Breast epithelium (tissue), 3 donors: ENCODE data around the gene SERBP1.

Experiments
- POLR2AphosphoS5 ChIP-seq, 3 donors: sonication (generic); formaldehyde crosslinking; IDR thresholded peaks; one replicate each; pipeline ENCODE4 v1.6.1; 2017; ENCODE audit warnings: antibody characterized with exemption in 3 of 3
- TF ChIP-seq, protein P1 (sequence below), 3 donors: fragments of 450-650 bp; IDR thresholded peaks; one replicate each; pipeline ENCODE4 v1.5.1; 2016 to 2017; ENCODE audit warnings: antibody characterized with exemption in 3 of 3, mild to moderate bottlenecking in 3 of 3, moderate library complexity in 3 of 3

DNA sequence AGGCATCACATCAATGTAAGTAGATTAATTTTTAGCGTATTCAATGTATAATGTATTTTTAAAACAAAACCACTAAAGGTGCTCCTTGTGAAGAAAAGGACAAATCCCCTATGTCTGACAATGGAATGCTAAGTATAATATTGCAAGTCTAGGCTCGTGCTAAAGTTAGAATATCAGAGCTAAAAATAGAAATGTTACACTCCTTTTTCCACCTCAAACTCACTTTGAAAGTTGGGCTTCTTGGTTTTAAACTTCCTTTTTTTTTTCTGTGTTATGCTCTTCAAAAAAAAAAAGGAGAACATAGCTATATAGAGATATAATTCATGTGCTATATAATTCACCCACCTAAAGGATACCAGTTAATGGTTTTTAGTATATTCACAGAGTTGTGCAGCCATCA lies 3.6 kb upstream of the SERBP1 start:
- TF ChIP-seq, protein P1, sequence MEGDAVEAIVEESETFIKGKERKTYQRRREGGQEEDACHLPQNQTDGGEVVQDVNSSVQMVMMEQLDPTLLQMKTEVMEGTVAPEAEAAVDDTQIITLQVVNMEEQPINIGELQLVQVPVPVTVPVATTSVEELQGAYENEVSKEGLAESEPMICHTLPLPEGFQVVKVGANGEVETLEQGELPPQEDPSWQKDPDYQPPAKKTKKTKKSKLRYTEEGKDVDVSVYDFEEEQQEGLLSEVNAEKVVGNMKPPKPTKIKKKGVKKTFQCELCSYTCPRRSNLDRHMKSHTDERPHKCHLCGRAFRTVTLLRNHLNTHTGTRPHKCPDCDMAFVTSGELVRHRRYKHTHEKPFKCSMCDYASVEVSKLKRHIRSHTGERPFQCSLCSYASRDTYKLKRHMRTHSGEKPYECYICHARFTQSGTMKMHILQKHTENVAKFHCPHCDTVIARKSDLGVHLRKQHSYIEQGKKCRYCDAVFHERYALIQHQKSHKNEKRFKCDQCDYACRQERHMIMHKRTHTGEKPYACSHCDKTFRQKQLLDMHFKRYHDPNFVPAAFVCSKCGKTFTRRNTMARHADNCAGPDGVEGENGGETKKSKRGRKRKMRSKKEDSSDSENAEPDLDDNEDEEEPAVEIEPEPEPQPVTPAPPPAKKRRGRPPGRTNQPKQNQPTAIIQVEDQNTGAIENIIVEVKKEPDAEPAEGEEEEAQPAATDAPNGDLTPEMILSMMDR (IDR thresholded peaks at IDR 0.05) = no peak
- TF ChIP-seq POLR2AphosphoS5 (IDR thresholded peaks at IDR 0.05) = no peak
